HG03520 (cell line): ENCODE measurements around the gene RHBDF2.
"Not testable (repeated sequence)": the region's sequence is repeated elsewhere in the genome, so short reads cannot be mapped to it uniquely, and the experiment has no call there.

Experiments used
- ATAC-seq: cut with Tn5 transposase; IDR thresholded peaks from one replicate; pipeline ENCODE4 v1.9.1; 2021; ENCODE audit warnings: mild to moderate bottlenecking, moderate library complexity; ENCODE audit not compliant: unreplicated experiment

Gene RHBDF2

DNA sequence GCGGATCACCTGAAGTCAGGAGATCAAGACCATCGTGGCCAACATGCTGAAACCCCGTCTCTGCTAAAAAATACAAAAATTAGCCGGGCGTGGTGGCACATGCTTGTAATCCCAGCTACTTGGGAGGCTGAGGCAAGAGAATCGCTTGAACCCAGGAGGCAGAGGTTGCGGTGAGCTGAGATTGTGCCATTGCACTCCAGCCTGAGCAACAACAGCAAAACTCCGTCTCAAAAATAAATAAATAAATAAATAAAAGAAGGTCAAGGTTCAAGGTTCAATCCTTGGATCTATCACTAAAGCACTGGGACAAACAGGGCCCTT lies 24.2 kb upstream of the RHBDF2 start:
- ATAC-seq = not testable (repeated sequence)

- ATAC-seq = no peak
These were observed 23.6 kb upstream of the RHBDF2 start for GRCh38 chr17:76524598-76525512.

- no peak for ATAC-seq
These were observed 22.1 kb upstream of the RHBDF2 start for GRCh38 chr17:76523084-76524037.

DNA sequence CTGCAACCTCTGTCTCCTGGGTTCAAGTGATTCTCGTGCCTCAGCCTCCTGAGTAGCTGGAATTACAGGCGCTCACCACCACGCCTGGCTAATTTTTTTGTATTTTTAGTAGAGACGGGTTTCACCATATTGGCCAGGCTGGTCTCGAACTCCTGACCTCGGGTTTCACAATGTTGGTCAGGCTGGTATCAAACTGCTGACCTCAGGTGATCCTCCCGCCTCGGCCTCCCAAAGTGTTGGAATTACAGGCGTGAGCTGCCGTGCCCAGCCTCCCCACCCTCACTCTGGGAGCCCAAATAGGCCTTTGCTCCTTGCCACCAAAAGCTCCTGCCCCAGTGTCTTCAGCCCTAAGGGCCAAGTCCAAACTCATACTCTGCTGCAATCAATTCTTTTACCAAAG lies 20.5 kb upstream of the RHBDF2 start:
- ATAC-seq = not testable (repeated sequence)

DNA sequence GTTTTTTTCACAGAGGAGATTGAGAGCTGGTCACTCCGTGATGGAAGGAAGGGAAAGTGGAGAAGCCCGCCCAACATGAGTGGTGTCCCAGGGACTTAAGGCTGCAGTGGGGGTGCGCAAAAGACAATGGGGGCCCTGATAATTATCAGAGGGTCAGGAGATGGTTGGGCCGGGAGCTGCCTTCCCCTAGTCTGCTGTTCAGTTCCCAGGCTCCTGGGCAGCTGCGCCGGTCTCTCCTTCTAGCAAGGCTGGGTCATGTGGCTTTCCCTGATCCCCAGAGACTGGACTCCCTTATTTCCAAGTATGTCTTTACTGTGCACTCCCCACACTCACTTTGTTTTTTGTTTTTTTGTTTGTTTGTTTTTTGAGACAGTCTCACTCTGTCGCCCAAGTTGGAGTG lies 20.0 kb upstream of the RHBDF2 start:
- no peak for ATAC-seq

DNA sequence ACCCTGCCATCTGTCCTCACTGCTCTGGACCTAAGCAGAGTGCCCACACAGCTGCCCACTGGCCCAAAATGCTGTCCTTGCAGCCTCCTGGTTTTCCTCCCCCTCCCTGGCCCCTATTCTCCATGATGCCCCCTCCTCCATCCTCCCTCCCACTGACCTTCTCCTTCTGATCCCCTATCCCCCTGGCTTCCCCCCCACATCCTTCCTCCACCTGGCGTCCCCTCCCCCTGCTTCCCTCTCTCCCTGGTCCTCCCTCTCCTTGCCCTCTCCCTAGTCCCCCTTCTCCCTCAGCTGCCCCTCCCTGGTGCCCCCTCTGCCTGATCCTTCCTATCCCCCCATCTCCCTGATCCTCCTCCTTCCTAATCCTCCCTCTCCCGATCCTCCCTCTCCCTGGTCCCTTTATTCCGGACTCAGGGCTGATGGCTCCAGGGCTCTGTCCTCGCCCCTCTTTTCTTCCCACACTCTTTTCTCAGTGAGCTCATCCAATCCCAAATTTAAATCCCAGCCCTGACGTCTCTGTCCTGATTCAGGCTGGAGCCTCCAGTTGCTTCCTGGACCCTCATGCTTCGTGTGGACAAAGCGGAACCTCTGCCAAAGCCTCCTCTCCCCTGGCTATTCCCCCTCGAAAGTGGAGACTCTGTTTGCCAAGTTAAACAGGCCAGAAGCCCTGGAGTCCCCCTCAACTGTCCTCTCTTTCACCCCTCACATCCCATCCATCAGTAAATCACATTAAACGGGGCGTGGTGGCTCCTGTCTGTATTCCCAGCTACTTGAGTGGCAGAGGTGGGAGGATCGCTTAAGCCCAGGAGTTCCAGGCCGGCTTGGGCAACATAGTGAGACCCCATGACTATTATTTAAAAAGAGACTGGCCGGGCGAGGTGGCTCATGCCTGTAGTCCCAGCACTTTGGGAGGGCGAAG lies 18.1 kb upstream of the RHBDF2 start:
- no peak for ATAC-seq

- ATAC-seq = no peak
These were observed 16.4 kb upstream of the RHBDF2 start for GRCh38 chr17:76517638-76518038.

GRCh38 chr17:76515274-76515949 lies 14.2 kb upstream of the RHBDF2 start:
- no peak for ATAC-seq

- ATAC-seq = not testable (repeated sequence)
These were observed 13.1 kb upstream of the RHBDF2 start for GRCh38 chr17:76514355-76514754.

GRCh38 chr17:76513306-76513692 lies 12.1 kb upstream of the RHBDF2 start:
- ATAC-seq = no peak

GRCh38 chr17:76512366-76513305 lies 11.4 kb upstream of the RHBDF2 start:
- no peak for ATAC-seq

DNA sequence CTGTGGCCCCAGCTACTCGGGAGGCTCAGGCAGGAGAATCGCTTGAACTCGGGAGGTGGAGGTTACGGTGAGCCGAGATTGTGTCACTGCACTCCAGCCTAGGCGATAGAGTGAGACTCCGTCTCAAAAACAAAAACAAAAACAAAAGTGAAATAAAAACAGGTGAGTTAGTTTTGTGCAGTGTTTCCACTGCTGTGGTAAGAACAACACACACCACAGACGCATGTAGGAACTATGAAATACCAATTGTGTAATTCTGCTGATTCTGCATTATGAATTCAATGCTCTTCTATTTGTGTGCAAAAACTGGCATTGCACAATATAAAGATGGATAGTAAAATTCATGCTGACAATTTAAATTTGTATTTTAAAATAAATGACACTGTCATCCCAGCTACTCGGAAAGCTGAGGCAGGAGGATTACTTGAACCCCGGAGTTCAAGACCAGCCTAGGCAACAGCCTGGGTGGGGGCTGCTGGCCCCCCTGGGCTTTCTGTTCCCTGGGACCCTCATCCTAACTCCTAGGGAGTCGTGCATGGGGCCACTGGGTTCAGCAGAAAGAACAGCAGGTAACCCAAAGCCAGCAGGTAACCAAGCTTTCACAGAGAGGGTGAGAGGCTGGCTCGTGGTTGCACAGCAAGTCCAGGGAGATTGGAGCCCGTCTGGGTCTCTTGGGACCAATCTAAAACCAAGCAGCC lies 10.6 kb upstream of the RHBDF2 start:
- ATAC-seq = no peak

DNA sequence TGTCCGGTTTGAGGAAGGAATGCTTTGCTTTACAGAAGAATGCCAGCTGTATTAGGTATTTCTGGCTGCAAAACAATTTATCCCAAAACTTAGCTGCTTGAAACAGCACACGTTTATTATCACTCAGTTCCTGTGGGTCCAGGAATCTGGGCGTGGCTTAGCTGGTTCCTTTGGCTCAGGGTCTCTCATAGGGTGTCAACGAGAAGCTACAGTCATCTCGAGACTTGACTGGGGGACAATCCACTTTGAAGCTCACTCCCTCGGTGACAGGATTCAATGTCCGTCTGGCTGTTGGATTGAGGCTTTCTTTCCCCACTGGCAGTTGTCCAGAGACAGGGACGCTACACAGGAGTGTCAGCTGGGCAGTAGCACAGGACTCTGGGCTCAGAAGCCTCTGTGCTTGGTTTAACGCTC lies 9.6 kb upstream of the RHBDF2 start:
- ATAC-seq = no peak

- not testable (repeated sequence) for ATAC-seq
These were observed 7.3 kb upstream of the RHBDF2 start for GRCh38 chr17:76508472-76509063.

DNA sequence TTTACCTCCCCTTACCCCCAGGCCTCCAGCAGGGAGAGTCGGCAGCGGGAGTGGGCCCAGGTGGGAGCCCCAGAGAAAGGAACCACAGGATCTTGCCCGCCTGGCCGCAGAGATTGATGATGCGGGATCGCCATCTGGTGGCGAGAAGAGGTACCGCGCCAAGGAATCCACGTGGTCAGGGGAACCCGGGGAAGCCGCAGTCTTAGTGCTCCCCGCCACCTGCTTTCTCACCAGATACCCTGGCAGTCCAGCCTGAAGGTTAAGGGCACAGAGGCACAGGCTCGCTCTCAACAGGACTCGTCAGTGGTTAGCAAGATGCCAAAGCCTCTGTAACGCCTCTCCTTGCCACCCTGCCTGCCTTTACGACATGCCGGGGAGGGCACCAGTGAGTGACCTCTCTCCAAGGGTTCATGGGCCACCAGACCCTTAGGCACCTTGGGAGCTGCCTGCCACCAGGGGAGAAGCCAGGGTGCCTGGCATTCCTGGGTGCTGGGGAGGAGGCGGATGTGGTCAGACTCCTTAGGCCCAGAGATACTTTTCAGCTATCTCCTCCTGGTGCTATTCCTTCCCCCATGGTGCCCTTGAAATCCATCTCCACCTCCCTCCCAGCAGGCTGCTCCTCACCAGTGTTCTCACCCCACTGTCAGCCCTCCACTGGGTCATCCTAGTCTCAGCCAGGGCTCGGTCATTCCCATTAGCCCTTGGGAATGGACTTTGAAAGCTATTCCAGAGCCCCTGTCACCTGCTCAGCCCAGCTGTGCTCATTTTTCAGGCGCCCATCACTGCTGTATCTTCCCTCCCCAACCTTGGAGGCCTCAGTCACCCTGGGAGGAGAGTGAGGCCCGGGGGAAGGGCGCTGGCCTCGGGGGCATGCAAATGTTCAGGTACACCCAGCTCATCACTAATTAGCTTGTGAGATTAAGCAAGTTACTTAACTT lies 5.5 kb upstream of the RHBDF2 start:
- no peak for ATAC-seq

DNA sequence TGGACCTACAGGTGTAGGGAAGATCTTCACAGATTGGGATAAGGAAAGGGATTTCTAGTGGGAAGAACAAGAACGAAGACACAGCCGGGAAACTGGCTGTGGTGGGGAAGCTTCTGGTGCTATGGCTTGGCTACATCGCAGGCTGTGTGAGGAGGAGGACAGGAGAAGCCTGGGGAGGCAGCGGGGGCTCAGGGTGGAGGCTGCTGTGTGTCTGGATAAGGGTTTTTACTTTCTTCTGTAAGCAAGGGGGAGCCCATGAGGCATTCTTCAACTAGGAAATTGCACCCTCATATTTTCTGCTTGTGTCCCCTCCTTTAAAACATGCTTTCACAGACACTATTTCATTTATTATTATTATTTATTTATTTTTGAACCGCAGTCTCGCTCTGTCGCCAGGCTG lies 2.9 kb upstream of the RHBDF2 start:
- ATAC-seq = no peak
